Peyer's patch (tissue), 4 donors: Measurements from ENCODE around the gene FAM3C.

Experiments used
- CTCF ChIP-seq, 6 experiments: fragments of 450-650 bp in 4 of 6; fragments of 200-600 bp in 2 of 6; sonication (generic) in 1 of 6; IDR thresholded peaks; one replicate each; pipeline ENCODE4 v1.5.1; 2017 to 2019; ENCODE audit warnings: antibody characterized with exemption in 6 of 6, mild to moderate bottlenecking in 3 of 6, moderate library complexity in 1 of 6
- POLR2A ChIP-seq, 2 donors: fragments of 450-650 bp; IDR thresholded peaks; one replicate each; pipeline ENCODE4 v1.5.1; 2017; ENCODE audit warnings: antibody characterized with exemption in 2 of 2, mild to moderate bottlenecking in 2 of 2, moderate library complexity in 2 of 2

- TF ChIP-seq POLR2A (IDR thresholded peaks at IDR 0.05) (no peak), CTCF (IDR thresholded peaks at IDR 0.05) (no peak)
Observed at GRCh38 chr7:121328508-121329190, 67.5 kb downstream of the FAM3C start, which contains the start of gene WNT16.
